ENCODE data around the gene ABHD5.
A peak's percentile ranks its signal among the peaks of the same experiment; 100 is the strongest.

ABHD5 gene

DNA sequence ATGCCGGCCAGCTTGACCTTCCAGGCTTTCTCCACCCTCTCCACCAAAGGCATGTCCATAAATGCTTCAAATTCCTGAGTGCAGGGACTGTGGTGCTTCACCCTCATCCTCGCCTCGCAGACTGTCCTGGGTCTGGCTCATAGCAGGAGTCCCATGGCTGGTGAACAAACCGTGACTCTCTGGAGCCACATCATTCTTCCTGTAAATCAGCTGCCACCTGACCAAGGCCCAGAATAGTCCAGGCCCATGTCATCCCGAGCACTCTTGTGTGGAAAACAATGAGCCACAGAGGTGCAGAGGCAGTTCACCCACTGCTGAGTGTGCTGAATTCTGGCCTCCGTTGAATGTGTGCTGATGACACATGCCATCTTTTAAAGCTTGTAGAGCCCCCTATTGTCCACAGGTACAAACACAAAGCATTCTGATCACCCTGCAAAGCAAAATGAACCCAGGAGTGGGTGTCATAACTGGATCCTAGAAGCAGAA, 68.6 kb downstream of the ABHD5 start:
- DNase-seq = no peak

DNA sequence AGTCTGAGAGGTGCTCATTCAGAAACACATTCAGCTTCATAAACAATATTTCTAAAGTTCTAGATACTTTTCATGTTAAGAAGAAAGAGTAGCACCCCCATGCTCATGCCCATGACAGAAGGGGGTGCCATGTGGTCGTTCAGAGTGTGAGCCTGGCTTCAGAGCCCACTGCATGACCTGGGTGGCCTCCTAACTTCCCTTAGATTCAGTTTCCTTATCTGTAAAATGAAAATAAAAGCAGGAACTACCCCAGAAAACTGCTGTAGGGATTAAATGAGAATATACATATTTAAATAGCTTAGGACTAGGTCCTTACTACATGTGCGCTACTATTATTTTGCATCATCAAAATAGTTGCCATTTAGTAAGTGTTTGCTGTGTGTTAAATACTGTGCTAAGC, 69.2 kb downstream of the ABHD5 start:
- no peak for DNase-seq

DNA sequence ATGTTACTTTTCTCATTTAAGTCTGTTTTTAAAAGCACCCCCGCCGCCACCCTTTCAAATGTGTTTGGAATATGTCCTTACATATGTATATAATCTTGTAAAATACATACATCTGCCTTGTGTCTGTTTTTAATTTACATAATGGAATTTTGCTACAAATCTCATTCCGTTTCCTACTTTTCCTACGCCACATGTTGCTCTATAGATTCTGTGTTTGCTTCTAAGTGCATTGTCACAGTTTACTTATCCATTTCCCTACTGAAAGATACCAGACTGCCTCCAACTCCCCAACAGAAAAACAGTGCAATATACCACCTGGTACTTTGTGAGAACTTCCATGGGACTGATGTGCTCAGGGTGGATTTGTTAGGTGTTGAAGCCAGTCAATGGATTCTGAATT, 70.2 kb downstream of the ABHD5 start:
- DNase-seq = no peak

DNA sequence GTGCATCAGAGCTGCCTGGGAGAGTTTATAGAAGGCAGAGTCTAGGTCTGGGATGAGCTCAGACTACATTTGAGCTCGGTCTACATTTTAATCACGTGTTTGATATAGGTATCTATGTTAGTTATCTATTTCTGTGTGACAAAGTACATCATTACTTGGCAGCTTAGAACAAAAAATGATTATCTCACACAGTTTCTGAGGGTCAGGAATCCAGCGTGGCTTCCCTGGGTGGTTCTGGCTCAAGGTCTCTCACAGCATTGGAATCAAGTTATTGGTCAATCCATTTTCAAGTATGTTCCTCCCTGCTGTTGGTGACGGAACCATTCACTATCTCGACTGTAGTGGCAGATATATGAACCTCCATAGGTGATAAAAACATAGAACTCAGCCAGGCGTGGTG, 71.7 kb downstream of the ABHD5 start:
- DNase-seq = no peak

DNA sequence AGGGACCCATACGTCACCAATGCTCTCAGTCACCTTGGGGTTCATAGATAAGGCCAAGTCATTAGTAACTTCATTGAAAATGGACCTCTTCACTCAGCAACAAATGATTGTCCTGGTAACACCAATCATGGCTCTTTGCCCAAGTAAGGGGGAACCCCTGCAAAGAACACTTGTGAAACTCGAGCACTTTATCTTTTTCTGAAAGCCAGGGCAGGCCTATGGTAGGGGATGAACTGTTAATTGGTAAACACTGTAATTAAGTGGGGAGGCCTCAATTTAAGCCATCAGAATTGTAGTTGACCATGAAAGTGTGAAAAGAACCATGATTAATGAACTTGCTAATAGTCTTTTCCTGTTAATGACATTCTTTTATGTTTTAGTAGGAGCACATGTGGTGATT, 73.3 kb downstream of the ABHD5 start:
- DNase-seq = no peak

DNA sequence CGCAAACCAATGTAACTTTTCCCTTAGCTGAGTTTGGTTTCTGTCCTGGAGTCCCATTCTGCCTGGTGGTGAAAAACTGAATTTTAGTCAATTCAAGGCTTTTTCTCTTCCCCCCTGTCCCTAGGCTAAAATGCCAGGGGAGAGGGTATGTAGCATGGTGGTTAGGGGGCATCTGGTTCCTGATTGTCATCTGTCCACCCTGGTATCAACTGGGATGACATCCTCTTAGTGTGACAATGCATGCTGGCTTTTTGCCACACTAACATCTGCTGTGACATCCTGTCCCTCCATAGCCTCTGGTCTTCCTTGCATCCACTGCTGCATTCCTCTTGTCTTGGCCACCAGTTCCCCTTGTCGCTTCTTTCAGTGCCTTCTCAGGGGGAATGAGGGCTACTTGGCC, 73.7 kb downstream of the ABHD5 start:
- no peak for DNase-seq

DNA sequence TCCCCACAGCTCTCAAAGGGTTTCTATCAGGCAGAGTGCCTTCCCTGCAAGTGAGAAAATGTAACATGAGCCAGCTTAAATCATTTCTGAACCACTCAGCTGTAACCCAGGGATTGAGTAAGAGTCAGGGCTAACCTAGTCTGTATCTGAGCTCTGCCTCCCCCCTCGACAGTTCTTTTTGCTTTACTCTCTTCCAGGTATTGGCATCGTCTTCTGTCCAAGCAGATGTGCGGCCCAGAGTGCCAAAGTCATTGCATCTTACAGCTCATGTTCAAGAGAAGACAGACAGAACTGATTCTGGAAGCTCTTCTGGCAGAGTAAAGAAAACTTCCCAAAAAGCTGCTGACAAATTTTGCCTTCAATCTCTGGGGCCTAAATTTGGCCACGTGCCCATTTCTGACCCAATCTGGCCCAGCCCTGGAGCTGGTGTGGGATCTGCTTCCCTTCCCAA, 74.8 kb downstream of the ABHD5 start:
- no peak for DNase-seq

DNA sequence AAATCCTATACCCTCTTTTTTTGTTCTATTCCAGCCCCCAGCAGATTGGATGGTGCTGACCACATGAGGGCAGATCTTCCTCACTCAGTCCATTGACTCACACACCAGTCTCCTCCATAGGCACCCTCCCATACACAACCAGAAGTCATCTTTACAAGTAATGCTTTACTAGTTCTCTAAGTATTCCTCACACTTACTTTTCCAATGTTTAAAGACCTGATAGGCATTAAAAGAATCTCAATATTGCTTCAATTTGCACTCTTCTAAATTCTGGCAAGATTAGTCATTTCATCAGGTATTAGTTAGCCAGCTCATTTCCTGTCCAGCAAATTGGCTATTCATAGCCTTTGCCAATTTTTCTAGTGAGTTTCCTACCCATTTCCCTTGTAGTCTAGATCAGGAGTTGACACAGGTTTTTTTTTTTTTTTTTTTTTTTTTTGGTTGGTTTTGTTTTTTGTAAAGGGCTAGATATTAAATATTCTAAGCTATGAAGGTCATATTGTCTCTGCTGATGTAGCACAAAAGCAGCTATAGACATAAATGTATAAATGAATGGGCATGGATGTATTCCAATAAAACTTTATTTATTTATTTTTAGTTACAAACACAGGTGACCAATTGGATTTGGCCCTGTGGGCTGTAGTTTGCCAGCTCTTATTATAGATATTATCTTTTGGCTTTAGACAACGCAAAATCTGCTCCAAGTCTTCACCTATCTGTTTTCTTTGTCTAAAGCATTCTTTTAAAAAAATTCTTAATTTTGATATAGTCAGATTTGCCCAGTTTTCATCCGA, 76.1 kb downstream of the ABHD5 start:
- no peak for DNase-seq

DNA sequence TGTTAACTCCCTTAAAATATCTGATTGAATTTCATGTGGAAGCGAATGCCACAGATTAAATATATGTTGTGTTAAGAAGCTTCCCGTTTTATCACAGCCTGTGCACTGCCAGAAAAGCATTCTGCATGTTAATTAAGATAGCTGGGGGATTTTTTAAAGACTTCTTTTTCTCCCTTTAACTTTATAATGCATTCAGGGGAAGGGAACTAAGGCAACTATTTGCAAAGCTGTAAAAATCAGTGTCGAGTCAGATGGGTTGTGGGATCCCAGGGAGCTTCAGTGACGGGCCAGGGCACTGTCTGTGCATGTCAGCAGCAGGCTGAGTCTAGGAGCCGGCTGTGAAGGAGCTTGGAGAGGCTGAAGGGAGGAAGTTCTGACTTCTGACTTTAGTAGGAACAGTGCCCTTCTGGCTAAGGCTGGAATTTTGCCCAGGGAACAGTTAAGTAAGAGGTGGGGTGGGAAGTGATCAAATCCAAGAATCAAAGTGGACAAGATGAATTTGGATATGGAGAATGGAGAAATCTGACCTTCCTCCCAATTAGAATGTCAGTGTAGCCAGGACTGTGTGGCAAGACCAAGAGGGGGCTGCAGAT, 77.7 kb downstream of the ABHD5 start:
- DNase-seq = no peak

DNA sequence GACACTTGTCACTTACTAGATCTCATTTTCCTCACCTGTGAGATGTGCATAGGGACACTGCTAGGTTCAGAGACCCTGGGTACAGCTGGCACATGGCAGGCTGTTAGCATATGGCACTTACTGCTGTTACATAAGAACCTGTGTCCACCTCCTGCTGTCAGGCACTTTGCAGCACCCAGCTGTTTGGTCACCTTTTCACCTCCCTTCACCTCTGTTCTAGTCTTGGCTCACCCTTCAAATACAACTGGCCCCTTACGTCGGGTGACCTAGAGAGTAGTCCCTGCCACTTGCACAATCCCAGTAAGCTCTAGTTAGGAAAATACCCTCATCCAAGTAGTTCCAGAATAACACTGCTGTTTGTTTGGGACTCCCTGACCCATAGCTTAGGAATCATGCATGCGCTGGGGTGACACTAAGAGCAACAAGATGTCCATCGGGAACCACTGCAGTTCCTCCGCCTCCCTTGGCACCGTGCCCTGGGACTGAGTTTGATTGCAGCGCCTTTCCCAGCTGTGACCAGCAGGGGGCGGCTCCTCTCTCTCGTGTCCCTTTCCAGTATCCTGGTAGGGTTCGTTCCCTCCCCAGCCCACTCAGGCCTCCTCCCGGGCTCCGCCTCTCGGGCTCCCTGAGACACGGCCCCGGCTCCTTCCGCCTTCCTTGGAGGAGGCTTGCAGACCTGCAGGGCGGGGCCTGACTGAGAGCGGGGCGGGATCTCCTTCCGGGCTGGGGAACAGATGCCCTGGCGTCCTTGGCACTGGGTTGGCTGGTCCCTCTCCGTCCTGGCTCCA, 78.6 kb downstream of the ABHD5 start:
- DNase-seq = peak; percentile 6

DNA sequence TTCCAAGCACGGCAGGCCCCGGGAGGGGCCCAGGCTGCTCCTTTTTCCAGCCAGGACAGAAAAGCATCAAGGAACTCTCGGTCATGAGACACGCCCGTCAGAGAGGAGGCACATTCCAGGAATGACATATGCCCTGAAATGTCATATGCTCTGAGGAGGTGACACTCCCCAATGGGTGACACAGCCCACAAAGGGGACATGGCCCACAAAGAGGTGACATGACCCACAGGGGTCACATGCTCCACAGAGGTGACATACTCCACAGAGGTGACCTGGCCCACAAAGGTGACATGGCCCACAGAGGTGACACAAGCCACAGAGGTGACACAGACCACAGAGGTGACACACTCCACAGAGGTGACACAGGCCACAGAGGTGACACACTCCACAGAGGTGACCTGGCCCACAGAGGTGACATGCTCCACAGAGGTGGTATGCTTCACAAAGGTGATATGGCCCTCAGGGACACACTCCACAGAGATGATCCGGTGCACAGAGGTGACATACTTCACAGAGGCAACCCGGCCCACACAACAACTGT, 79.2 kb downstream of the ABHD5 start:
- DNase-seq = peak; percentile 3

DNA sequence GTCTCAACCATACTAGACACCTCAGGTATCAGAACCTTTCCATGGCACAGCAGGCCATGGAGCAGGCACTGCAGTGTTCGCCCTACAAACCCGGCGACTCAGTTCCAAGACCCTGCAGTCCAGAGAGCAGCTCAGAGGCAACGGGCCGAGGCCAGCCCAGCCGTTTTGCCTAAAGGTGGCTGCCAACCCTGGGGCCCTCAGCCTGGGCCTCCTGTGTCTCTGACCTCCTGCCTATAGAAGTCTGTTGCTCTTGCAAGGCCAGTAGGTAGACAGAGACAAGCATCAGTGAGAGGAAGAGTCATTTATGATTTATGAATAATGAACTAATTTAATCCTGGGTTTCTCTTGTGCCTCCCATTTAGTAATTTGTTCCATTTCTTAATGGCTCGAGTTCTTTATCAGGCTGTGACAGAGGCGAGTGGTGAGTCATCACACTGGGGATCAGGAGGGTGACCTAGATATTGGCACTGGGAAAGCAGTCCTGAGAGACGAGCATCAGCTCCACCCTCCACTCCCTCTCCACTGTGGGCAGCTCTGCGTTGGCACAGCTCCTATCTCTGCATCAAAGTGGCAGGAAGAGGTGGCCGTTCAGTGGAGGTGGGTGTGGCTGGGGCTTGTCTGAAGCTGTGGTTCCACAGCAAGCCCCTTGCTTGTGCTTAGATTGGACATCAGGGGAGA, 79.8 kb downstream of the ABHD5 start:
- DNase-seq = no peak

DNA sequence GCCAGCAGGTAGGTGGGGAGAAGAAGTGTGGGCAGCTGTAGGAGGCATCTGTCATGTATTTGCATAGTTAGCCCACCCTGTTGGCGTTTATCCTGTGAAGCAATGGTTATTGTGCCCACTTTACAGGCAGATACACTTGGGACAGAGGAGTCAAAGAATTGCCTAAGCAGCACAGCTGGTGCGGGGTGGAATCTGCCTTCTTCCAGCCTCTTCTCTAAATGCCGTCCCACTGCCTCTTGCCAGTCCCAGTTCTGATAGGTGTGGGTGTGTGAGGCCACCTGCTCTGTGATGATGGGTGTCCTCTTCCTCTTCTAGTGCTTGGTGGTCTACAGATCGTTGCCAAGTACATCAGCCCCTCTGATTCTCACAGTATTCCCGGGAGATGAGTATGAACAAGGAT, 80.9 kb downstream of the ABHD5 start:
- no peak for DNase-seq

DNA sequence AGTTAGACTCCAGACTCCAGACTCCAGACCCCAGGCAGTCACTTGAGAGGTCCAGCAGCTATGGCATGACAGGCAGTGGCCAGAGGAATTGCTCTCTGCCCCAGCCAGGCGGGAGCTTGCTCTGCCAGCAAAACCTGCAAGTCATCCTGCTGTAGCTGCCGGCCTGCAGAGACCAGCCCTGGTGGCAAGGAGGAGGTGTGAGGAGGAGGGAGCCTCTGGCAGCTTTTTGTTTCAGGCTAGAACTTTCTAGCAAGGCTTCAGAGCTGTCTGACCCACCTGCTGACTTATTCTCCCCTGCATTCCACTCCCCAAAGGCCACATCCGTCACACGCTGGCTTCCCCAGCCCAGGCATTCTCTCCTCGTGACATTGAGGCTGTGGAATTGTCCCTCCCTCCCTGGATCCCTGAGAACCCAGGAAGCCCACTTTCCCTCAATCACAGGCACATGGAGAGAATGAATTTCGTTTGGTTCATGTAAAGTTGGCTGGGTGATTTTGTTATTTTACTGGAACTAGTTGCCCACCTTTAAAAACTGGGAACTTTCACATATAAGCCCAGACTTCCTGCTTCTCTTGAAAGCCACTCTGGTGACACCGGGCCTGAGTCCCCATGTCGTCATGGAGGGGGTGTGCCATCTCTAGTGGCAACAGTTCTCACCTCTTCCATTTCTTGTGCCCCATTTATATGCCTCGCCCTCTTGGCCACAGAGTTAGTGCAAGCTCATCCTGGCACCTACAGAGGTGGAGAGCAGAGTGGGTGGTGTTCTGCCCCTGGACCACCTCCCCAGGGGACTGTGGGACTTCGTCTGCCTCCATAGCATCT, 82.7 kb downstream of the ABHD5 start:
- no peak for DNase-seq

DNA sequence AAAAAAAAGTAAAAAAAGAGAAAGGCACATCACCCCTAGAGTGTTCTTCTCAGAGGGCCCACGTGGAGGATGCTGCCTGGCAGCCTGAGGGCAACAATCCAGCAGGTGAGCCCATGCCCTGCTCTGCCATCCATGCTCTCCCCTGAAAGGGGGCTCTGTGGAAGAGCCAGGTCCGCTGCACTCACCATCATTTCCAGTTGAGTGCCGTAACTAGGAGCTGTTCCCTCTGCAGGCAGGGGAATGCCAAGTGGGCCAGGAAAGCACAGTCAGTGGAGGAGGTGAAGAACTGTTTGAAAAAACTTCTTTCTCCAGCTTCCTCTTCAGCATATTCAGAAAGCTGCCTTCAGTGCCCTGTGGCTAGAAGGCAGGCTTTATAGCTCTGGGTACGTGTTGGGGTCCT, 84.1 kb downstream of the ABHD5 start:
- no peak for DNase-seq

DNA sequence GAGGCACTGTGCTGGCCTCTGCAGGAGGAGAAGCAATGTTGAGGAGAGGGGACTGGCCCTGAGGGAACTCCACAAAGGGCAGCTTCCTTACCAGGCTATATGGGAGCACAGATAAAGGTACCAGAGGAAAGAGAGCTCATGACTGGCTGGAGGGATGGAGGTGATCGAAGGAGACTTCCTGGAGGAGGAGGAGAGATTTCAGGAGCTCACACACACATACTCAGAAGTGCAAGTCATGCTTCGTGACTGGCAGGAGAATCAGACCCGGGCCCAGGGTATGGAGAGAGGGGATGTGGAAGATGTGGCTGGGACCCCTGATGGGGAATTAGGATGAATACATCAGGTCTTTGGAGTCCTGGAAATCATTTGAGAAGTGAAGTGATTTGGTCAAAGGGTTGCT, 85.4 kb downstream of the ABHD5 start:
- no peak for DNase-seq

DNA sequence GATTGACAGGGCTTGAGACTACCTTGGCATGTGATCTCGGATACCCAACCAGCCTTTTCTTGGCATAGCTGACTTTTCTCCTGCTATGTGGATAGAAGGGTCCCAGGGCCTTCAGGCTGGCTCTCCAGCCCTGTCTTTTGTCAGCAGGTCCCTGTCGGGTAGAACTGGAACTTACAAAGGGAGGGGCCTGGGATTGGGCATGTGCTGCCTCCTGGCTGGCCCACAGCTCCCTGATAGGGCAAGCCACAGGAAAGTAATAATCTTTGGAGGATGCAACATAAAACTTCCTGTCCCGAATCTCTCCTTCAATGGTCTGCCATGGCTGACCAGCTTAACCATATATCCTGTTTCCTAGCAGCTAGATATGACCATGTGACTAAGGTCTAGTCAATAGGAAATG, 89.1 kb downstream of the ABHD5 start:
- no peak for DNase-seq

DNA sequence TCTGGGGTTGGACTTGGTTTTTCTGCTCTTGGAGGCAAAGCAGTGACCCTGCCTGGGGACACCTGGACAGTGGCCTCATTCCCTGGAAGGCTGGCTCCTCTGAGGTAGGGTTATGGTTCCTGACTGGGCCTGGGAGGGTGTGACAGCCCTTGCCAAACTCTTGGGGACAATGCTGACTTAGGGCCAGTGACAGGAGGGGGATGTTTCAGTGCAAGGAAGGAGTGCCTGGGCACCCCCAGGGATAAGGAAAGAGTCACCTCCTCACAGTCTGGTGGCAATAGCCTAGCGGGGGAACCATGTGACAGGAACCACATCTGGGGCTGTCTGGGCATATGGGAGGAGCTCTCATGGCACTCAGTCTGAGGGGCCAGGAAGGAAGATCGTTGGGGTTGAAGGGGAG, 91.8 kb downstream of the ABHD5 start:
- DNase-seq = no peak
